Panc1 (cell line): Measurements from ENCODE around the gene APPL1. TPM values are rescaled to one million over a fixed set of nuclear protein-coding genes. Genes with fewer than 3 reads are reported as not detected.

Experiments used
- ATAC-seq: fragments of 200-7000 bp; cut with Tn5 transposase; 2 replicates; pipeline ENCODE4 v1.9.1; 2020; ENCODE audit warnings: mild to moderate bottlenecking, moderate library complexity
- BruUV-seq: library from RNA; stranded (reverse); fragments of 400-500 nt; replicated peaks from 2 replicates; lab custom pipeline; 2021; lab: Mats Ljungman, UMichigan
- CTCF ChIA-PET: fragments of 300-600 bp; sonication (Branson Sonifier 250); formaldehyde crosslinking; loops from one replicate; lab custom pipeline; 2022; ENCODE audit warnings: antibody characterized with exemption; lab: Charles Lee
- POLR2A ChIA-PET: fragments of 300-600 bp; sonication (Branson Sonifier 250); formaldehyde crosslinking; loops from one replicate; lab custom pipeline; 2022; ENCODE audit warnings: antibody characterized with exemption; lab: Charles Lee
- DNase-seq: peaks from one replicate; pipeline ENCODE4 v3.0.0-alpha.2; 2010; ENCODE audit warnings: low read depth, low spot score
- H3K27ac ChIP-seq: 2 replicates; pipeline ENCODE4 v1.5.1; 2011; ENCODE audit warnings: mild to moderate bottlenecking, low read length, inconsistent platforms
- H3K27me3 ChIP-seq: fragments of 200-500 bp; sonication (Bioruptor generic); 2 replicates; pipeline ENCODE4 v1.6.0; 2014; ENCODE audit warnings: low read length, inconsistent platforms; ENCODE audit not compliant: control insufficient read depth, insufficient read depth
- H3K36me3 ChIP-seq: fragments of 200-500 bp; sonication (Bioruptor generic); 2 replicates; pipeline ENCODE4 v1.5.1; 2014; ENCODE audit warnings: inconsistent platforms, mild to moderate bottlenecking, low read length, moderate library complexity; ENCODE audit not compliant: control insufficient read depth, insufficient read depth
- H3K4me1 ChIP-seq: 2 replicates; pipeline ENCODE4 v1.5.1; 2011; ENCODE audit warnings: inconsistent platforms, mild to moderate bottlenecking, low read length, moderate library complexity; ENCODE audit not compliant: control insufficient read depth, insufficient read depth
- H3K4me3 ChIP-seq, 2 experiments: 2 replicates each; pipeline ENCODE4 v1.5.1; 2011 to 2012; ENCODE audit warnings: low read depth in 2 of 2, low read length in 2 of 2, mild to moderate bottlenecking in 2 of 2, inconsistent platforms in 1 of 2, moderate library complexity in 1 of 2
- H3K9me3 ChIP-seq: fragments of 200-500 bp; sonication (Bioruptor generic); 2 replicates; pipeline ENCODE4 v1.5.1; 2014; ENCODE audit warnings: low read depth, mild to moderate bottlenecking, inconsistent platforms, low read length, moderate library complexity; ENCODE audit not compliant: control insufficient read depth, insufficient read depth
- POLR2AphosphoS5 ChIP-seq: IDR thresholded peaks from 2 replicates; pipeline ENCODE4 v1.6.1; 2012; ENCODE audit warnings: mild to moderate bottlenecking, low read depth, low read length, moderate library complexity
- SIN3A ChIP-seq: IDR thresholded peaks from 2 replicates; pipeline ENCODE4 v1.6.1; 2012; ENCODE audit warnings: low read depth, mild to moderate bottlenecking, low read length, moderate library complexity, borderline replicate concordance; ENCODE audit not compliant: insufficient read depth
- TCF7L2 ChIP-seq: IDR thresholded peaks from 2 replicates; pipeline ENCODE4 v1.6.1; 2011; ENCODE audit warnings: mild to moderate bottlenecking, low read depth, low read length, inconsistent platforms
- in situ Hi-C: cut with HindIII; loops from 2 replicates; pipeline ENCODE4 v1.10.0; 2016; ENCODE audit warnings: low sequenced_read_pairs, low pct_unique_long_range_greater_than_20kb
- intact Hi-C: fragments of 100-400 bp; cut with micrococcal nuclease; formaldehyde crosslinking; loops from one replicate; pipeline ENCODE4 v1.10.0; 2022; ENCODE audit not compliant: unreplicated experiment
- total RNA-seq: library from RNA; stranded (reverse); gene quantifications from one replicate; pipeline ENCODE4 v1.2.1, GENCODE V29; 2021; ENCODE audit not compliant: unreplicated experiment
- TF ChIP-seq, protein P1 (sequence below), 2 experiments: IDR thresholded peaks; 2 replicates each; pipeline ENCODE4 v1.6.1; 2011 to 2012; ENCODE audit warnings: low read depth in 2 of 2, control low read depth in 1 of 2, low read length in 1 of 2, mild to moderate bottlenecking in 1 of 2, moderate library complexity in 1 of 2; ENCODE audit not compliant: insufficient read depth in 1 of 2
- TF ChIP-seq, protein P2 (sequence below): fragments of 450-650 bp; IDR thresholded peaks from 2 replicates; pipeline ENCODE4 v1.5.1; 2017; ENCODE audit warnings: mild to moderate bottlenecking

The APPL1 gene
- total RNA-seq, 1 experiment from 2014 or later = 36.3 TPM

DNA sequence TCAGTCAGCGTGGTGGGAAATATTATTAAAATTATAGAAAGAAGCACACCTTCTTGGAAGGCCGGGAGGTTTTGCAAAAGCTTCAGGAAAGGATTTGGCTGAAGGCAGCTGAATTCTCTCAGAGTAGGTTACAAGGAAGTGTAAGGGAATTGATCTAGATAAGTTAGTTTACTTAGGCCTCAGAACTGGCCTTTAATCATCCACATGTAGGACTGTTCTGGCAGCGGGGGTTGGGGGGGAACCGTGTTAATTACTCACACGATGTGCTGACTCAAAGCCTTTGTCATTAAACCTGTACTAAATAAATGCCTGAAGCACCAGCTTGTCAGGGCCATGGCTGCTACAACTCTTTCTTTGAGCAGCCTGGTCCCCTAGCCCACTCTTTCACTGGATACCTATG is 52.2 kb downstream of the APPL1 start:
- Histone ChIP-seq H3K4me1 (no peaks in the 10 kb centered on the region), H3K27ac (no peak overlapping the region), H3K27me3 (no peaks in the 10 kb centered on the region), H3K4me3 (no peak overlapping the region), H3K9me3 (no peaks in the 10 kb centered on the region), H3K36me3 (no peaks in the 10 kb centered on the region)
- in situ Hi-C loops = no loop called here
- intact Hi-C loops = no loop called here
- DNase-seq (no peak), ATAC-seq (no peak)
- TF ChIP-seq, protein P1, sequence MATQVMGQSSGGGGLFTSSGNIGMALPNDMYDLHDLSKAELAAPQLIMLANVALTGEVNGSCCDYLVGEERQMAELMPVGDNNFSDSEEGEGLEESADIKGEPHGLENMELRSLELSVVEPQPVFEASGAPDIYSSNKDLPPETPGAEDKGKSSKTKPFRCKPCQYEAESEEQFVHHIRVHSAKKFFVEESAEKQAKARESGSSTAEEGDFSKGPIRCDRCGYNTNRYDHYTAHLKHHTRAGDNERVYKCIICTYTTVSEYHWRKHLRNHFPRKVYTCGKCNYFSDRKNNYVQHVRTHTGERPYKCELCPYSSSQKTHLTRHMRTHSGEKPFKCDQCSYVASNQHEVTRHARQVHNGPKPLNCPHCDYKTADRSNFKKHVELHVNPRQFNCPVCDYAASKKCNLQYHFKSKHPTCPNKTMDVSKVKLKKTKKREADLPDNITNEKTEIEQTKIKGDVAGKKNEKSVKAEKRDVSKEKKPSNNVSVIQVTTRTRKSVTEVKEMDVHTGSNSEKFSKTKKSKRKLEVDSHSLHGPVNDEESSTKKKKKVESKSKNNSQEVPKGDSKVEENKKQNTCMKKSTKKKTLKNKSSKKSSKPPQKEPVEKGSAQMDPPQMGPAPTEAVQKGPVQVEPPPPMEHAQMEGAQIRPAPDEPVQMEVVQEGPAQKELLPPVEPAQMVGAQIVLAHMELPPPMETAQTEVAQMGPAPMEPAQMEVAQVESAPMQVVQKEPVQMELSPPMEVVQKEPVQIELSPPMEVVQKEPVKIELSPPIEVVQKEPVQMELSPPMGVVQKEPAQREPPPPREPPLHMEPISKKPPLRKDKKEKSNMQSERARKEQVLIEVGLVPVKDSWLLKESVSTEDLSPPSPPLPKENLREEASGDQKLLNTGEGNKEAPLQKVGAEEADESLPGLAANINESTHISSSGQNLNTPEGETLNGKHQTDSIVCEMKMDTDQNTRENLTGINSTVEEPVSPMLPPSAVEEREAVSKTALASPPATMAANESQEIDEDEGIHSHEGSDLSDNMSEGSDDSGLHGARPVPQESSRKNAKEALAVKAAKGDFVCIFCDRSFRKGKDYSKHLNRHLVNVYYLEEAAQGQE (IDR thresholded peaks at IDR 0.05; ENCODE audit: insufficient read depth in 1 of 2, low read depth in 2 of 2, low read length in 1 of 2) = no peak
- TF ChIP-seq POLR2AphosphoS5 (no peak), SIN3A (no peak), TCF7L2 (no peak)
- TF ChIP-seq, protein P2, sequence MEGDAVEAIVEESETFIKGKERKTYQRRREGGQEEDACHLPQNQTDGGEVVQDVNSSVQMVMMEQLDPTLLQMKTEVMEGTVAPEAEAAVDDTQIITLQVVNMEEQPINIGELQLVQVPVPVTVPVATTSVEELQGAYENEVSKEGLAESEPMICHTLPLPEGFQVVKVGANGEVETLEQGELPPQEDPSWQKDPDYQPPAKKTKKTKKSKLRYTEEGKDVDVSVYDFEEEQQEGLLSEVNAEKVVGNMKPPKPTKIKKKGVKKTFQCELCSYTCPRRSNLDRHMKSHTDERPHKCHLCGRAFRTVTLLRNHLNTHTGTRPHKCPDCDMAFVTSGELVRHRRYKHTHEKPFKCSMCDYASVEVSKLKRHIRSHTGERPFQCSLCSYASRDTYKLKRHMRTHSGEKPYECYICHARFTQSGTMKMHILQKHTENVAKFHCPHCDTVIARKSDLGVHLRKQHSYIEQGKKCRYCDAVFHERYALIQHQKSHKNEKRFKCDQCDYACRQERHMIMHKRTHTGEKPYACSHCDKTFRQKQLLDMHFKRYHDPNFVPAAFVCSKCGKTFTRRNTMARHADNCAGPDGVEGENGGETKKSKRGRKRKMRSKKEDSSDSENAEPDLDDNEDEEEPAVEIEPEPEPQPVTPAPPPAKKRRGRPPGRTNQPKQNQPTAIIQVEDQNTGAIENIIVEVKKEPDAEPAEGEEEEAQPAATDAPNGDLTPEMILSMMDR = no peak
- ChIA-PET CTCF (no interaction called here), POLR2A (interaction anchor here (0.7 kb wide), 1 partner anchor 42 kb away, joined by 11 read pairs; no protein-coding TSS in a partner anchor)
- BruUV-seq = no TSS peak

DNA sequence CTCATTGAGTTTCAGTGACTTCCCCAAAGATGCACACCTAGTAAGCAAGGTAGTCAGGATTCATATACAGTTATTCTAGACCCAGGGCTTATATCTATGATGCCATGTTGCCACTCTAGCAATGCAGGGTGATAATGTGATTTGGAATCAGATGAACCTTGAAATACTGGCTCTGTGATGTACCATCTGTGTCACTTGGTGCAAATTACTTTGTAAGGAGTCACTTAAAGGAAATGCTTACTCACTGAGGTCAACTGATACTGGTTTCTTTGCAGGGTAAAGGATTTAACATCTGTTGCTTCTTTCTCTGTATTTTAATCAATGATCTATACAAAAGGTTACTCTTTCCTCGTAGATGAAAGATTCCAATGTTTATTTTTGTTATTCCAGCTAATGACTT is 54.2 kb downstream of the APPL1 start:
- Histone ChIP-seq H3K9me3 (no peaks in the 10 kb centered on the region), H3K4me3 (no peak overlapping the region), H3K27ac (no peak overlapping the region), H3K27me3 (no peaks in the 10 kb centered on the region), H3K4me1 (no peaks in the 10 kb centered on the region), H3K36me3 (no peaks in the 10 kb centered on the region)
- intact Hi-C loops (no loop called here), in situ Hi-C loops (no loop called here)
- TF ChIP-seq POLR2AphosphoS5 = no peak
- TF ChIP-seq, protein P2 = no peak
- TF ChIP-seq SIN3A = no peak
- TF ChIP-seq TCF7L2 = no peak
- TF ChIP-seq, protein P1 (IDR thresholded peaks at IDR 0.05; ENCODE audit: insufficient read depth in 1 of 2, low read depth in 2 of 2, low read length in 1 of 2) = no peak
- DNase-seq (no peak), ATAC-seq (no peak)
- CTCF ChIA-PET = no interaction called here
- no TSS peak for BruUV-seq
- POLR2A ChIA-PET = no interaction called here
